Pancreas (tissue), 10 donors: Measurements from ENCODE around the gene PTPRS. TPM values are rescaled to one million over a fixed set of nuclear protein-coding genes. Genes with fewer than 3 reads are reported as not detected.

Source experiments
- ATAC-seq, 4 donors: fragments of 200-7000 bp; cut with Tn5 transposase; one replicate each; pipeline versions ENCODE4 v1.8.0 to v1.9.1; 2020; ENCODE audit warnings: mild to moderate bottlenecking in 4 of 4, moderate library complexity in 4 of 4
- DNase-seq, 6 donors: peaks; one replicate each; pipeline ENCODE4 v3.0.0-alpha.2; 2020
- FAIRE-seq: peaks from 2 replicates; lab custom pipeline; 2012; peaks lifted over from hg19 to GRCh38; lab: Jason Lieb, UNC
- H3K27ac ChIP-seq, 4 donors: fragments of 200-600 bp; sonication (generic); 1 replicate in 3 of 4; 2 replicates in 1 of 4; pipeline versions ENCODE4 v1.5.0 to v1.8.0; 2020
- H3K27me3 ChIP-seq, 4 donors: fragments of 200-600 bp; one replicate each; pipeline ENCODE4 v1.8.0; 2021
- H3K36me3 ChIP-seq, 3 donors: fragments of 200-600 bp; sonication (generic) in 1 of 3; one replicate each; pipeline versions ENCODE4 v1.5.0 to v1.8.0; 2020 to 2021
- H3K4me1 ChIP-seq, 3 donors: fragments of 200-600 bp; one replicate each; pipeline ENCODE4 v1.8.0; 2021
- H3K4me3 ChIP-seq, 4 donors: fragments of 200-600 bp; sonication (generic) in 2 of 4; one replicate each; pipeline versions ENCODE4 v1.5.0 to v1.8.0; 2020 to 2021
- H3K9me3 ChIP-seq, 4 donors: fragments of 200-600 bp; one replicate each; pipeline ENCODE4 v1.8.0; 2021
- CTCF ChIP-seq, 4 donors: fragments of 200-600 bp; sonication (generic) in 3 of 4; IDR thresholded peaks; one replicate each; pipeline versions ENCODE4 v1.5.0 to v1.8.0; 2021; ENCODE audit warnings: antibody characterized with exemption in 4 of 4
- whole genome bisulfite sequencing, 2 donors: extraction: QIAGEN DNeasy Blood & Tissue Kit; methylation state at CpG; one replicate each; pipeline ENCODE4 v1.1.7; 2013; 5-methylcytosine and 5-hydroxymethylcytosine counted together
- intact Hi-C, 3 donors: fragments of 100-400 bp; cut with DNase I; formaldehyde crosslinking; loops; one replicate each; pipeline versions ENCODE4 v1.11.1 to v1.14.2; 2022
- polyA plus RNA-seq, 2 donors: library from polyadenylated mRNA; stranded (reverse); fragments of 200-250 nt; gene quantifications; one replicate each; pipeline ENCODE4 v1.2.3, GENCODE V29; 2013
- total RNA-seq, 6 donors: library from RNA; stranded (reverse); fragmentation: NEBNext Ultra II Directional in 4 of 6; extraction: Animal tissue kit (Norgen Biotek cat#: 25700) in 4 of 6; gene quantifications; one replicate each; pipeline versions ENCODE4 v1.2.1 to v1.2.4, GENCODE V29; 2021 to 2023
- donor health status: healthy with polysubstance abuse.
- donor health status: DM: no; HTN: no; CAD: no; lungs with moderate emphysema.
- donor health status: DM: no; HTN: no; CAD: no.
- donor health status: control.
- donor health status: control.
- donor health status: Bipolar disorder and iron deficiency.
- donor health status: DM: yes; HTN: yes; CAD: no.
- donor health status: DM: no; HTN: no; CAD: no.
- donor health status: DM: no; HTN: no; CAD: no.
- donor health status: DM: yes; HTN: yes; CAD: no.

The PTPRS gene
- total and polyA plus RNA-seq, 8 donors: 14.8 to 91.2 (median 69.4) TPM

DNA sequence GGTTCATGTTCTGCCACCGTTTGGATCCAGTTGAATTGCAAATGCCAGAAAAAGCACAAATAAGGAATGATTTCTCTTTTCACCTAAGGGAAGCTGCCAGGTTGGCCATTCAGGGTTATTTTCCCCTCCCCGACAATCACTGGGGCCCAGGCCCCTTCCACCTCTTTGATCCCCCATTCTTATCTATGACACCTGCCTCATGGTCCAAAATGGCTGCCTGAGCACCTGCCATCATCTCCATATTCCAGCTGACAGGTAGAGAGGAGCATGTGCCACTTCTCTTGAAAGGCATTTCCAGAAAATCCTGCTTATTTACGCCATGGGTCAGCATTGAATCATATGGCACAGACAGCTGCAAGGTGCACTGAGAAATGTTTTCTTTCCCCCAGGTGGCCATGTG lies 15.7 kb downstream of the PTPRS start:
- FAIRE-seq (no peak), DNase-seq (no peak), ATAC-seq (no peak)
- no peak for TF ChIP-seq CTCF (IDR thresholded peaks at IDR 0.05)
- Histone ChIP-seq H3K27me3 (no peaks in the 10 kb centered on the region), H3K4me1 (no peaks in the 10 kb centered on the region), H3K4me3 (no peak overlapping the region), H3K27ac (no peak overlapping the region), H3K9me3 (no peaks in the 10 kb centered on the region), H3K36me3 (no peaks in the 10 kb centered on the region)
- WGBS, 2 donors: 89 to 94% methylated on average over 3 of the region's 3 CpGs
- intact Hi-C loops: no loop called here

DNA sequence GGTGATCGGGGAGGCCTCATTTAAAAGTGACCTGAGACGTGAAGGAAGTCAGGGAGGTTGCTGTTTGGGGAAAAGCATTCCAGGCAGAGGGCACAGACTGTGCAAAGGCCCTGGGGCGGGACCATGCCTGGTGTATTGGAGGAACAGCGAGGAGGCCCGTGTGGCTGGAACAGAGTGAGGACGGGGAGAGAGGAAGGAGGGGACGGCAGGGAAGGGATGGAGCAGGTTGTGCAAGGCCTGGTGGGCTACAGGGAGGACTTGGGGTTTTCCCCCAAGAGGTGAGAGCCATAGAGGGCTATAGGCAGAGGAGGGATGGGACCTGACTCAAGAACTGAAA lies 17.2 kb downstream of the PTPRS start:
- no peaks in the 10 kb centered on the region for H3K9me3 ChIP-seq
- H3K4me3 ChIP-seq: no peak overlapping the region
- intact Hi-C loops: no loop called here
- no peak for TF ChIP-seq CTCF (IDR thresholded peaks at IDR 0.05)
- H3K27ac ChIP-seq: no peak overlapping the region
- ATAC-seq (no peak), FAIRE-seq (no peak), DNase-seq (no peak)
- no peaks in the 10 kb centered on the region for H3K27me3 ChIP-seq
- 87 to 96% methylated on average over 7 of the region's 7 CpGs for WGBS, 2 donors
- H3K4me1 ChIP-seq: no peaks in the 10 kb centered on the region
- H3K36me3 ChIP-seq: no peaks in the 10 kb centered on the region

DNA sequence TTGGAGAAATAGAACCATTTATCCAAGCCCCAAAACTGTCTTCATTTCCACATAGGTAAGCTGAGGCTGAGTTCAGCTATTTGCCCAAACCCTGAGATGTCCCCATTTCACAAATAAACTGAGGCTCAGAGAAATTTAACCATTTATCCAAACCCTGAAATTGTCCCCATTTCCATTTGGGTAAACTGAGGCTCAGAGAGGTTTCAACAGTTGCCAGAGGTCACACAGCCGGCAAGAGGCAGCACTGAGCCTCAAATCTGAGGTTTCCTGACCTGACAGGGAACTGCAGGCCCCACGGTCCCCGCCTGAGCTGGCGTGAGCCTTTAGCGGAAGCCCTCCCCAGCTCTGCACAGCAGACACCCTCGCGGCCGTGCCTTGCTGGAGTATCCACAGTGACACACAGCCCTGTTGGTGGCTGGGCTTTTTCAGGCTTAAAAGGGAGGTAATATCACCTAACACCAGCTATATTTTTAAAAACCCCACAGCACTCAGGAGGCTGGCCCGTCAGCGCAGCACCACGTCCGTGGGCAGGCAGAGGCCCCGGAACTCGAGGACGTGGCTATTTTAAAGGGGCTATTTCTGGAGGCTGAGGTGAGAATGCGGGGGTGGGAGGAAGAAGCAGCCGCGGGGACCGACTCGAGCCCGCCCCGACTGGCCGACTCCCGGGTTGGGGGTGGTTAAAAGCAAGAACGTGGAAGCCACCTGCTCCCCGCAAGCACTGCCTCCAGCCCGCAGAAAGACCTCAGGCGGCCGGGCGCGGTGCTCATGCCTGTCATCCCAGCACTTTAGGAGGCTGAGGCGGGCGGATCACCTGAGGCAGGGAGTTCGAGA lies 18.5 kb downstream of the PTPRS start:
- intact Hi-C loops: no loop called here
- no peaks in the 10 kb centered on the region for H3K4me1 ChIP-seq
- no peak overlapping the region for H3K4me3 ChIP-seq
- no peak for TF ChIP-seq CTCF (IDR thresholded peaks at IDR 0.05)
- peak in 1 of 4 donors; percentile 27 for ATAC-seq
- no peaks in the 10 kb centered on the region for H3K27me3 ChIP-seq
- H3K27ac ChIP-seq: no peak overlapping the region
- no peak for FAIRE-seq
- no peaks in the 10 kb centered on the region for H3K9me3 ChIP-seq
- 38 to 41% methylated on average over 33 to 34 of the region's 34 CpGs for WGBS, 2 donors
- no peaks in the 10 kb centered on the region for H3K36me3 ChIP-seq
- no peak for DNase-seq

DNA sequence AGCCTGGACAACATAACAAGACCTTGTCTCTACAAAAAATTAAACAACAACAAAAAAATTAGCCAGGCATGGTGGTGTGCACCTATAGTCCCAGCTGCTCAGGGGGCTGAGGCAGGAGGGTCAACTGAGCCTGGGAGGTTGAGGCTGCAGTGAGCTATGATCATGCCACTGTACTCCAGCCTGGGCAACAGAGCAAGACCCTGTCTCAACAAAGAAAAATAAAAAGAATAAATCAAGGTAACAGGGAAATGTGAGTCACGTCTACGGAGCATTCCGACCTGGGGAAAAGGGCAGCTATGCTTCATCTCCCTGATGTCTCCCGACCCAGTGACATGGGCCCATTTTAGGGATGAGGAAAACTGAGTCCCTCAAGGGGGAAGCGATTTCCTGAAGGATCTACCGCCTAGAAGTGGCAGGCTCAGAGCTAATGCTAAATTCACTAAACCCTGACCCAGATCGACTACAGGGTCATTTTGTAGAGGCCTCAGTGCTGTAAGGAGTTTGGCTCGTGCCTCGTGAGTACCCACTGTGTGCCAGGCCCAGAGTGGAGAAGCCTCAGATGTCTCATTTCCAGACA lies 19.5 kb downstream of the PTPRS start:
- Histone ChIP-seq H3K36me3 (no peaks in the 10 kb centered on the region), H3K4me1 (no peaks in the 10 kb centered on the region), H3K27me3 (no peaks in the 10 kb centered on the region), H3K9me3 (no peaks in the 10 kb centered on the region), H3K4me3 (no peak overlapping the region), H3K27ac (no peak overlapping the region)
- ATAC-seq: no peak
- WGBS, 2 donors: 84 to 91% methylated on average over 9 of the region's 9 CpGs
- intact Hi-C loops: no loop called here
- FAIRE-seq: no peak
- no peak for TF ChIP-seq CTCF (IDR thresholded peaks at IDR 0.05)
- no peak for DNase-seq

DNA sequence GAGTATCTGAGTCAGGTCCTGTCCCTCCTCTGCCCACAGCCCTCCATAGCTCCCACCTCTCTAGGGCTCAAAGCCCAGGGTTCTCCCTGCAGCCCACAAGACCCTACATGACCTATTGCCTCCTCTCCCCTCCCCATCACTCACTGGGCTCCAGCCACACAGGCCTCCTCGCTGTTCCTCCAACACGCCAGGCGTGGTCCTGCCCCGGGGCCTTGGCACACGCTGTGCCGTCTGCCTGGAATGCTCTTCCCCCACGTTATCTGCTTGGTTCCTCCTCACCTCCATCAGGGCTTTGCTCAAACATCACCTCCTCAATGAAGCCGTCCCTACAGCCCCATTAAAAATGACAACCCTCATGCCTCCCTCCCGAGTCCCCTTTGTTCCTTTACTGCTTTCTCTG lies 21.1 kb downstream of the PTPRS start:
- intact Hi-C loops: no loop called here
- Histone ChIP-seq H3K36me3 (no peaks in the 10 kb centered on the region), H3K4me3 (no peak overlapping the region), H3K27ac (no peak overlapping the region), H3K27me3 (no peaks in the 10 kb centered on the region), H3K4me1 (no peaks in the 10 kb centered on the region), H3K9me3 (no peaks in the 10 kb centered on the region)
- DNase-seq (no peak), FAIRE-seq (no peak), ATAC-seq (no peak)
- TF ChIP-seq CTCF (IDR thresholded peaks at IDR 0.05): no peak
- WGBS, 2 donors: 82 to 90% methylated on average over 9 of the region's 9 CpGs
